ENCODE results near the gene LRRC58.

Gene LRRC58

DNA sequence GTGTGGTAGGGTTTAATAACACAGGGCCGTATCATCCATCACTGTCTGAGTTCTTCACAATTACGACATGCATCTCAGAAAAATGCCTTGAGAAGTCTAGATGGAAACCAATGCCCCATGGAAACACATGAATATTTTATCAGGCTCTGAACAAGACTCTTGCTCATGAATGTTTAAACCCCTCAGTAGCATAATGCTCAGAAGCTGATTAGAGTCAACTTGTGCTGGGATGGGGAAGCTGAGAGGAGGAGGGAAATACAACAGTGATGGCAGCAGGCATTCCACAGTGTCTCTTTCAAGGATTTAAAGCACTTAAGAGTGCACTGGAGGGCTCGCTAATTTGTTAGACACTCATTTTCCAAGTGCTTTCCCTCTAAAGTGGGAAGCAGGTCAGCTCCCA lies 67.9 kb downstream of the LRRC58 start:
- H3K36me3 Mint-ChIP-seq (ENCODE audit: low read depth) = no peaks in the 10 kb centered on the region
- intact Hi-C loops (cut with micrococcal nuclease) = no loop called here
- H3K4me1 Mint-ChIP-seq (ENCODE audit: low read depth) = peaks cover 5% of the 10 kb centered on the region
- H3K27ac Mint-ChIP-seq = no peak overlapping the region
- peaks cover 37% of the 10 kb centered on the region for H3K27me3 Mint-ChIP-seq
- no peaks in the 10 kb centered on the region for H3K9me3 Mint-ChIP-seq
- H3K4me3 Mint-ChIP-seq = no peak overlapping the region

DNA sequence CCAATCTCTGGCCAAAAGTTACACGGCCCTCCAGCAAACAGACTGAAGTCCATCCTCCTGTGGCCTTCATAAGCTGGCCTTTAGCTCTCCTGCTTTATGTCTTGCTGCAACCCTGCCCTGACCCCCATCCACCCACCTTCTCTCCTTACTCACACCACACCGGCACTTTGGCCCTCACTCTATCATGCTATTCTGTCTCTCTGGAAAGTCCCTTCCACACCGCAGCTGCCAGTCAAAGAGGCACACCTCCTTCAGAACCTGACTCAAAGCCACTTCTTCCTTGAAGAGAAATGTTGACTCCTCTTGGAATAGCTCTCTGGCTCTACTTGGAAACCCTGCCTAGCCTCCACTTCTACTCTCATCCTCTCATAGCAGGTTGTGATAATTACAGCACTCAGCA lies 68.6 kb downstream of the LRRC58 start:
- H3K4me1 Mint-ChIP-seq (ENCODE audit: low read depth) = peaks cover 5% of the 10 kb centered on the region
- no peaks in the 10 kb centered on the region for H3K36me3 Mint-ChIP-seq (ENCODE audit: low read depth)
- no peaks in the 10 kb centered on the region for H3K9me3 Mint-ChIP-seq
- no peak overlapping the region for H3K27ac Mint-ChIP-seq
- intact Hi-C loops (cut with micrococcal nuclease) = no loop called here
- no peak overlapping the region for H3K4me3 Mint-ChIP-seq
- H3K27me3 Mint-ChIP-seq = peaks cover 30% of the 10 kb centered on the region

DNA sequence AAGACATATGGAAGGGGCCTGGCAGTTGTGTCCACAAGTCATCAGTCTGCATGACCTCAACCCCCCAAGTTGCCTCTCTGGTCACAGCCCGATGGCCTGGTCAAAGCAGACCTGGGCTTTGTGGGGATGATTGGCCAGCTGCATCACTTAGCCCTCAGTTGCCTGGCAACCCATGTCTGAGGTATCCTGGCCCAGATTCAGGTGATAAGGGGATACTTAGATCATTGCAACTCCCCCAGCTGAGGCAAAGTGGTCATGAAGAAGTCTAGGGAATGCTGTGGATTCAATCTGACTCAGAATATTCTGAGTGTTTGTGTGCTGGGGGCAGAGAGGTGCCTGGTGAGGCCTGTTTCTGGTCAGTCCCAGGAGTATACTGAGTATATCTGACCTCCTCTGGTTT lies 69.1 kb downstream of the LRRC58 start:
- Mint-ChIP-seq H3K4me3 (no peak overlapping the region), H3K36me3 (ENCODE audit: low read depth) (no peaks in the 10 kb centered on the region), H3K9me3 (no peaks in the 10 kb centered on the region), H3K27me3 (peaks cover 28% of the 10 kb centered on the region), H3K4me1 (ENCODE audit: low read depth) (peaks cover 5% of the 10 kb centered on the region), H3K27ac (no peak overlapping the region)
- intact Hi-C loops (cut with micrococcal nuclease) = no loop called here

DNA sequence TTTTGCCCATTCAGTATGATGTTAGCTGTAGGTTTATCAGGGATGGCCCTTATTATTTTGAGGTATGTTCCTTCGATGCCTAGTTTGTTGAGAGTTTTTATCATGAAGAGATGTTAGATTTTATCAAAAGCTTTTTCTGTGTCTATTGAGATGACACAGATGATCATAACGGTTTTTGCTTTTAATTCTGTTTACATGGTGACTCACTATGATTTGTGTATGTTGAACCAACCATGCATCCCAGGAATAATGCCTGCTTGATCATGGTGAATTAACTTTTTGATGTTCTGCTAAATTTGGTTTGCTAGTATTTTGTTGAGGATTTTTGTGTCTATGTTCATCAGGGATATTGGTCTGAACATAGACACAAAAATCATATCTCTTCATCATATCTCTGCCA lies 72.4 kb downstream of the LRRC58 start:
- peaks cover 2% of the 10 kb centered on the region for H3K27me3 Mint-ChIP-seq
- H3K27ac Mint-ChIP-seq = no peak overlapping the region
- H3K36me3 Mint-ChIP-seq (ENCODE audit: low read depth) = no peaks in the 10 kb centered on the region
- no peak overlapping the region for H3K4me3 Mint-ChIP-seq
- H3K9me3 Mint-ChIP-seq = no peaks in the 10 kb centered on the region
- no peaks in the 10 kb centered on the region for H3K4me1 Mint-ChIP-seq (ENCODE audit: low read depth)
- intact Hi-C loops (cut with micrococcal nuclease) = no loop called here

DNA sequence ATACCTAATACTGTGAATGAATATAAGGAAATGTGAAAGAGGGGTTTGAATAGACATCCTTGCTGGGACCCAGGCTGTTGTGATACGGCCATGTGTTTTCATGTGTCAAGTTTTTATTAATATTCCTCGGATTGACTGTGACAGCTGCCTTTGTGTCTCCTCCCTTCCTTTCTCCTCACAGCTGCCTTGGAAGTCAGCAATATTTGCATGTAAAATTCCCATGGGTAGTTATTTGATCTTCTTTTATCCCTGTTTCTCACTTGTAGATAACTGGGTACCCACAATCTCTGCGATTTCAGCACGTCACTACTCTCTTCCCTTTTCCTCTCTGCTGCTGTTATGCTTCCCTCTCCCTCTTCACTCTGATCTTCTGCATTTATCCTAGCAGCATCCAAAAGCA lies 73.5 kb downstream of the LRRC58 start:
- H3K4me3 Mint-ChIP-seq = no peak overlapping the region
- intact Hi-C loops (cut with micrococcal nuclease) = no loop called here
- no peaks in the 10 kb centered on the region for H3K36me3 Mint-ChIP-seq (ENCODE audit: low read depth)
- H3K9me3 Mint-ChIP-seq = no peaks in the 10 kb centered on the region
- no peaks in the 10 kb centered on the region for H3K4me1 Mint-ChIP-seq (ENCODE audit: low read depth)
- no peak overlapping the region for H3K27ac Mint-ChIP-seq
- H3K27me3 Mint-ChIP-seq = peaks cover 2% of the 10 kb centered on the region

DNA sequence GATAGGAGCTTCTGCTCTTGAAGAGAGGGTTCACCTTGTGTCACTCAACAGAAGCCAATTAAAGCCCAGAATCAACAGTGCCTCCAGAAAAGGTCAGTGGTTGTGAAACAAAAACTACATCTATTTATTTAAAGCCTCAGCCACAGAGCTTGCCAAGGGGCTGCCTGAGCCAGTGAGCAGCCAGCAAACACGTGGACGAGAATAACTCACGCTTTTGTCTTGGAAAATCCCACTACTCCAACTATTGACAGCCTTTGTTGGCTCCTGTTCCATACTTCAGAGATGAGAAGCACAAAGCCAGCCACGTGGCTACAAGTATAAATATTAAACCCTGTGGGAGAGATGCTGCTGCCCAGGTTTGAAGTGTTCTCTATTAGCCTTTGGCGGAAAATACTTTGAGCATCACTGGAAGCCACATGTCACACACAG lies 74.4 kb downstream of the LRRC58 start:
- intact Hi-C loops (cut with micrococcal nuclease) = no loop called here
- Mint-ChIP-seq H3K9me3 (no peaks in the 10 kb centered on the region), H3K36me3 (ENCODE audit: low read depth) (no peaks in the 10 kb centered on the region), H3K4me3 (no peak overlapping the region), H3K4me1 (ENCODE audit: low read depth) (no peaks in the 10 kb centered on the region), H3K27ac (no peak overlapping the region), H3K27me3 (peaks cover 2% of the 10 kb centered on the region)
